ENCODE data around the gene ENG.
"Not testable (repeated sequence)": the region's sequence is repeated elsewhere in the genome, so short reads cannot be mapped to it uniquely, and the experiment has no call there.

ENG gene

GRCh38 chr9:127846443-127847177 is 7.8 kb downstream of the ENG start:
- in situ Hi-C loops (cut with MboI; ENCODE audit: low sequenced_read_pairs): no loop called here

DNA sequence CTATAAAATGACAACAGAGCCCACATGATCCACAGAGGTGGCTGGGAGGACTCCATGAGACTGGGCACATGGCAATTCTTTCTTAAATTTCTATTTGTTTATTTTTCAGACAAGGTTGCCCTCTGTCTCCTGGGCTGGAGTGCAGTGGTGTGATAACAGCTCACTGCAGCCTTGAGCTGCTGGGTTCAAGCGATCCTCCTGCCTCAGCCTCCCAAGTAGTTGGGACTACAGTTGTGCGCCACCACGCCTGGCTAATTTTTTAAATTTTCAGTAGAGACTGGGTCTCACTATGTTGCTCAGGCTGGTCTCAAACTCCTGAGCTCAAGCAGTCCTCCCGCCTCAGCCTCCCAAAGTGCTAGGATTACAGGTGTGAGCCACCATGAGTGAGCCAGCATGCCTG is 8.8 kb downstream of the ENG start:
- in situ Hi-C loops (cut with MboI; ENCODE audit: low sequenced_read_pairs): not testable (repeated sequence)

- in situ Hi-C loops (cut with MboI; ENCODE audit: low sequenced_read_pairs): no loop called here
Observed at GRCh38 chr9:127844821-127845359, 9.6 kb downstream of the ENG start.

DNA sequence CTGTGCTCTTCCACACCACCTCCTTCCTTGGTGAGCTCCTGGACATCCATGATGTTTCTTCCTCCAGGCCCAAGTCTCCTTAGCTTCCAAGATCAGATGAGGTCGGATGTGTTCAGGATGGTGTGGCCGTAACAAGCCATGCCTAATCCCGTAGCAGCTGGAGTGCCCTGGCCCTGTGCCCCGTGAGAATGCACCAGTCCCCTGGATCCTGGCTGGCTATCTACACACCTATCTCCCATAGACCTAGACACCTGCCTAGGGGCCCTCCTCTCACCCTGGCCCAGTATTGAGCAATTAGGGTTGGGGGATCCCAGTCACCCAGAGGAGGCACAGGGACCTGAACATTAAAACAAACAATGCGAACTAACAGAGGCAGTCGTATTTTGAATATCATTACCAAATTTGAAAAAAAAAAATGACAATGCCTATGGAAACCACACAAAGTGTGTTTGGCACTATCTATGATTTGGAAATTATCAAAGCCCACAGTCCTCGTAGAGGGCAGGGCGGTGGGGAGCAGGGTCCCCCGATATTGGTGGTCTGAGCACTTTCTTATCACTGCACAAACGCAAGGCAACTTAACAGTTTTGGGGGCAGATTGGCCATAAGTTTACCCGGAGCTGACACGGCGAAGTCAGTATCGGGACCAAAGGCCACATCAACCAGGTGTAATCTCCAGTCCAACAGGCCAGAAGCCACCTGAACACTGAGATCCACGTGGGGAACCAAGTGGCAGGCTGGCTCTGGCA is 13.2 kb downstream of the ENG start:
- in situ Hi-C loops (cut with MboI; ENCODE audit: low sequenced_read_pairs): no loop called here

- in situ Hi-C loops (cut with MboI; ENCODE audit: low sequenced_read_pairs): no loop called here
Observed at GRCh38 chr9:127838375-127839078, 15.9 kb downstream of the ENG start.

- in situ Hi-C loops (cut with MboI; ENCODE audit: low sequenced_read_pairs): no loop called here
Observed at GRCh38 chr9:127837346-127837745, 17.1 kb downstream of the ENG start.

GRCh38 chr9:127836561-127836960 is 17.9 kb downstream of the ENG start:
- in situ Hi-C loops (cut with MboI; ENCODE audit: low sequenced_read_pairs): not testable (repeated sequence)

DNA sequence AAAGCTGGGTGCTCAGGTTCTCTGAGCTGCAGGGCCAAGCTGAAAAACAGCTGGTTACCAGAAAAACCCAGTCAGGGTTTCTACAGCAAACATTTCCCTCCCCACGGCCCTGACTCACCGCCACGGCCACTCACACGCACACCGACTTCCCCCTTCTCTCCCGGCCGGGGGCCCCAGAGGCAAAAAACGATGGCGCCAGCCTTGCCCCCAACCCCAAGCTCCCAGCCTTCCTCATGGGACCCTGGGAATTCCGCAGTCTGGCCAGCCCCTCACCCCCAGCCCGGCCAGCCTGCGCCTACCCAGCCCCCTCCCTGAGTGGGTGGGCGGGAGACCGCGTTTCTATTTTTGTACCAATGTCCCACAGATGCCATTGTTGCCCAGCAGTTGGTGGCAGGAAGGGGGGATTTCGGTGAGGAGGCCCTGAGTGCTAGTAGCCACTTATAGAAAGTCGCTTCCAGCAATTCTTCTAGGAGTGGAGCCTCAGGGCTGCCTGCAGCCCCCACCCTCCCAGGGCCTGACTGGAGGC is 18.4 kb downstream of the ENG start:
- in situ Hi-C loops (cut with MboI; ENCODE audit: low sequenced_read_pairs): no loop called here

GRCh38 chr9:127833555-127833954 is 20.9 kb downstream of the ENG start:
- in situ Hi-C loops (cut with MboI; ENCODE audit: low sequenced_read_pairs): no loop called here

GRCh38 chr9:127832248-127832647 is 22.2 kb downstream of the ENG start:
- in situ Hi-C loops (cut with MboI; ENCODE audit: low sequenced_read_pairs): no loop called here

DNA sequence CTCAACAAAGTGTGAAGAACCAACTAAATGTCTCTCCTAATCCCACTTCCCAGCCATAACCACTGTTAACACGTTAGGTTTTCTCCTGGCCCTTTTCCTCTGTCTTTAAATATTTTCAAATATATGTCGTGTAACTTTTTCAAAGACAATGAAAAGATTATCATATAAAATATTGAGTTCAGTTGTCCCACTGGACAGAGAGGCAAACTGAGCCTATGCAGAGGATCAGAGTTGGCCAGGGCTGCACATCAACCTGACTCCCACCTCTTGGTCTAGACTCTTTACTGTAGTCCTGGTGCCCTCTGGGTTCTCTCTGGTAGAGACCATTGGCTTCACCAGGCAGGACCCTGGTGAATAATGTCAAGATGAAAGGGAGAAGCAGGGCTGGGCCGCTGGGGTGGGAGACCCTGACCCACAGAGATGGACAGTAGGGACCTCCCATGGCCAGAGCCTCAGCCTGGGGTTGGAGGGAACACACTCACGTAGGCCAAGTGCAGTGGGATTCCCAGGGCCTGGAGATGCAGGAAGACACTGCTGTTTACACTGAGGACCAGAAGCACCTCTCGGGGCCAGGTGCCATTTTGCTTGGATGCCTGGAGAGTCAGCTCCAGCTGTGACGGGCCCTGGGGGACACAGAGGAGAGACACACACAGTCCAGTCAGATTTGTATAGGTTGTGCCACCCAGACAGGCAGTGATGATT is 25.1 kb downstream of the ENG start:
- in situ Hi-C loops (cut with MboI; ENCODE audit: low sequenced_read_pairs): no loop called here

DNA sequence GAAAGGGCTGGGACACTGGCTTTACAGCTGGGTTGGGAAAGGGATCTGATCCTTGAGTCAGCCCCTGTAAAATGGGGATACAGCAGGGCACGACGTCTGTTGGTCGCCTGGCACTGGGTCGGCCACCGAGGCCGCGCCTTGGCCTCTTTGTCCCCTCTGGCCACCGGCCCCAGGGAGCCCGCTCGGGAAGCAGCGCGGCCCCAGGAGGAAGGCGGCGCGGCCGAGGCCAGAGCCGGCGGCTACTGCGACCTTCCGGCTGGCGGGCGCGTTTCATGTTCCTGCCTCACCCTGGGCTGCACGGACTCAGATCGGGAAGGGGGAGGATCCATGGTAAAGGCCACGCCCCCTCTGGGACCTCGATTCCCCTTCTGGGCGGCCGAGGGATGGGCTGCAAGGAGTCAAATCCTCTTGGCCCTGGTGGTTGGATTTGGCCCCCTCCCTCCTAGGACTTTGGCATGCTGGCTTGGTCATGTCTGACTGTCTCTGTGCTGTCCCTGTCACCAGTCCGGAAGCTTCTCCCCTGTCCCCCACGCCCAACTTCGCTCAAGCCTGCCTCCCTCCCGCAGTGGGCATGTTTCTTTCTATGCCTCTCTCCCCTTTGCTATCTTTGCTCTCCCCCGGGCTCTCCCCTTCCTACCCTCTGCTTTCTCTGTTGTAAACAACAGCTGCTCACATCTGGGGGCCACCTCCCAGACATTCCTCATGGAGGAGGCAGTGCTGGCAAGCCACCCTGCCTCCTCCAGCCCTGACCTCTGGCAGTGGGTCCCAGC is 26.0 kb downstream of the ENG start:
- in situ Hi-C loops (cut with MboI; ENCODE audit: low sequenced_read_pairs): no loop called here

- in situ Hi-C loops (cut with MboI; ENCODE audit: low sequenced_read_pairs): no loop called here
Observed at GRCh38 chr9:127826253-127826913, 28.1 kb downstream of the ENG start.

- in situ Hi-C loops (cut with MboI; ENCODE audit: low sequenced_read_pairs): no loop called here
Observed at GRCh38 chr9:127825319-127826051, 29.0 kb downstream of the ENG start.

DNA sequence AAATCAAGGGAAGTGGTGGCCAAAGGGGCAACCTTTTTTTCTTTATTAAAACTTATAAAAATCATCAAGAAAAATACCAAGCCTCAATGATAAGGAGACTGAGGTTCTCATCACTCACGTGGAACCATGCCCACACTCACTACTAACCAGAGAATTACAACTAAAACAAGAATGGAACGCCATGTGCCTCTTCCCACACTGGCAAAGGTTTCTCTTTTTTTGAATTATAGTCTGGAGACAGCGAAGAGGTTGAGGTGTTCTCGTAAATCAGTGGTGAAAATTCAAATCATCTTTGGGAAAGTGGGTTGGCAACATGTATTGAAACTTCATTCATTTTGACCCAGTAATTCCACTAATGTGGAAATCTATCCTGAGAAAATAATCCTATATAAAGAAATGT is 32.4 kb downstream of the ENG start:
- in situ Hi-C loops (cut with MboI; ENCODE audit: low sequenced_read_pairs): no loop called here

GRCh38 chr9:127818574-127818973 is 35.9 kb downstream of the ENG start:
- in situ Hi-C loops (cut with MboI; ENCODE audit: low sequenced_read_pairs): no loop called here

DNA sequence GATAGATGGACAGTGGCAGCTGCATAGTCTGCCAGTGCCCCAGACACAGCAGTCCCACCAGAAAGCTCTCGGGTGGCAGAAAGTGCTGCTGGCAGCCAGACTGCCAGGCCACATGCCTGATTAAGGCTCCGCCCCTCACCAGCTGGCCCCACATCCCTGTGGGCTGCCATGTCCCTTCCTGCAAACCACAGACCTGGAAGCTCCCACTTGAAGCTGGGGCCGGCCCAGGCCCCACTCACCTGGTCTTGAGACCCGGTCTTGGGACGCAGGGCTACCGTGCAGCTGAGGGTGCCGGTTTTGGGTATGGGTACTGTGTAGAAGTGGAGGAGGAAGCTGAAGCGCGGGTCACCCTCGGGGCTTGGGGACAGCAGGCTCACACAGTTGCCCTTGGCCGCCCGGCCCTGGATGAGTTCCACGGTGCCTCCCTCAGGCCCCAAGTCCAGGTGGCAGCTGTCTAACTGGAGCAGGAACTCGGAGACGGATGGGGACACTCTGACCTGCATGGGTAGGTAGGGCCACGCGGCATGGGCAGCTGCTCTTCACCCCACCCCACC is 36.5 kb downstream of the ENG start:
- in situ Hi-C loops (cut with MboI; ENCODE audit: low sequenced_read_pairs): no loop called here

GRCh38 chr9:127816728-127817127 is 37.7 kb downstream of the ENG start:
- in situ Hi-C loops (cut with MboI; ENCODE audit: low sequenced_read_pairs): no loop called here

DNA sequence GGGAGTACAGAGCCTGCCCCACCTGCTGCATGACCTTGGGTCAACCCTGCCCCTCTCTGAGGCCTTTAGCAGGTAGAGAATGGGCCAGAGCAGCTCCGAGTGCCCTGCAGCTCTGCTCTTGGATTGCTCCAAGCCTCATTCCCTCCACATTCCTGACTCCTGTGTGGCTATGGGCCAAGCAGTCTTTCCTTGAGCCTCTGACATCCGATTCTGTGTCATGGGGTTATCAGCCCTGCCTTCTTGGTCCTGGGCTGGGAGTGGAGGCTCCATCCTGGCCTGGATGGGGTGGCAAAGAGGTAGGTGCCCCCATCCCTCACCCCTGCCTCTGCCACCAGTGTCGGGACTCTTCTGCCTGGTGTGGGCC is 38.1 kb downstream of the ENG start:
- in situ Hi-C loops (cut with MboI; ENCODE audit: low sequenced_read_pairs): no loop called here

Measured in hTERT RPE-1 (cell line).